Fibroblast of the aortic adventitia (primary cell): ENCODE results near the gene LRP1. TPM values are rescaled to one million over a fixed set of nuclear protein-coding genes. Genes with fewer than 3 reads are reported as not detected.

Experiments
- DNase-seq: peaks from one replicate; pipeline ENCODE4 v3.0.0-alpha.2; 2010; ENCODE audit warnings: low read depth
- H3K4me3 ChIP-seq: 2 replicates; pipeline ENCODE4 v1.5.1; 2011; ENCODE audit warnings: low read depth, mild to moderate bottlenecking, control low read depth, low read length, moderate library complexity
- total RNA-seq: library from RNA; depleted of rRNA; stranded (reverse); fragments of >200 nt; gene quantifications from 2 replicates; pipeline ENCODE4 v1.2.3, GENCODE V29; 2012; ENCODE audit warnings: low replicate concordance
- TF ChIP-seq, protein P1 (sequence below): IDR thresholded peaks from 2 replicates; pipeline ENCODE4 v1.5.1; 2011; ENCODE audit warnings: mild to moderate bottlenecking, low read length, control low read depth, inconsistent platforms; ENCODE audit not compliant: insufficient read depth

The LRP1 gene
- total RNA-seq, 1 donor: 541 TPM

DNA sequence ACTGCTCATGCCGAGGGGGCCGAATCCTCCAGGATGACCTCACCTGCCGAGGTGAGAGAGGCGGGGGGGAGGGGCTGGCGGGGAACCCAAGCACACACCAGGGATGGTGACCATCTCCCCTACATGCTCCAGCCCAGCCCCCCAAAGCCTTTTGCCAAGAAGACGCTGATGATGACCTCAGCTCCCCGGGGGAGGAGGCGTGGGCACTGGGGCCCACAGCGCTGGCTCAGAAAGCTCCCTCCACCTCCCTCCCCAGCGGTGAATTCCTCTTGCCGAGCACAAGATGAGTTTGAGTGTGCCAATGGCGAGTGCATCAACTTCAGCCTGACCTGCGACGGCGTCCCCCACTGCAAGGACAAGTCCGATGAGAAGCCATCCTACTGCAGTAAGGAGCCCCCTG is 64.6 kb downstream of the LRP1 start:
- DNase-seq: no peak
- TF ChIP-seq, protein P1, sequence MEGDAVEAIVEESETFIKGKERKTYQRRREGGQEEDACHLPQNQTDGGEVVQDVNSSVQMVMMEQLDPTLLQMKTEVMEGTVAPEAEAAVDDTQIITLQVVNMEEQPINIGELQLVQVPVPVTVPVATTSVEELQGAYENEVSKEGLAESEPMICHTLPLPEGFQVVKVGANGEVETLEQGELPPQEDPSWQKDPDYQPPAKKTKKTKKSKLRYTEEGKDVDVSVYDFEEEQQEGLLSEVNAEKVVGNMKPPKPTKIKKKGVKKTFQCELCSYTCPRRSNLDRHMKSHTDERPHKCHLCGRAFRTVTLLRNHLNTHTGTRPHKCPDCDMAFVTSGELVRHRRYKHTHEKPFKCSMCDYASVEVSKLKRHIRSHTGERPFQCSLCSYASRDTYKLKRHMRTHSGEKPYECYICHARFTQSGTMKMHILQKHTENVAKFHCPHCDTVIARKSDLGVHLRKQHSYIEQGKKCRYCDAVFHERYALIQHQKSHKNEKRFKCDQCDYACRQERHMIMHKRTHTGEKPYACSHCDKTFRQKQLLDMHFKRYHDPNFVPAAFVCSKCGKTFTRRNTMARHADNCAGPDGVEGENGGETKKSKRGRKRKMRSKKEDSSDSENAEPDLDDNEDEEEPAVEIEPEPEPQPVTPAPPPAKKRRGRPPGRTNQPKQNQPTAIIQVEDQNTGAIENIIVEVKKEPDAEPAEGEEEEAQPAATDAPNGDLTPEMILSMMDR: no peak
- no peak overlapping the region for H3K4me3 ChIP-seq

DNA sequence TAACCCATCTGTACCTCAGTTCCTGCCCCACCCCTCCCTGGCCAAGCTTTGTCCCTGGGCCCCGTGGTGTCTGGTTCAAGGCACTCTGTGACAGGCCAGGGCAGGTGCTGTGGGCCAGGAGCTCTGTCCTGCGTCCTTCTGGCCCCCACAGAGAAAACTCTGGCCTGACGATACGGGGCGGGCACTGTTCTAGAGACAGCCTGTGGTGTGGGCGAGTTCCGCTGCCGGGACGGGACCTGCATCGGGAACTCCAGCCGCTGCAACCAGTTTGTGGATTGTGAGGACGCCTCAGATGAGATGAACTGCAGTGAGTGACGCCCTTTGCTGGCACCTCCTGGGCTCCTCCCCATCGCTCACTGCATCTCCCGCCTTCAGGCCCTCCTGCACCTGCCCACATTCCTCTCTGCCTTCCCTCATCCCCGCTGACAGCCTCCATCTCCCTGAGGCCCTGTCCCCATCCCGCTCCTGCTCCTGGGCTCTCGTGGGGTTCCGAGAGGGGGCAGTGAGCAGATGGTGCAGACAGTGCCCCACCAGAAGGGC is 65.5 kb downstream of the LRP1 start:
- TF ChIP-seq, protein P1: no peak
- H3K4me3 ChIP-seq: no peak overlapping the region
- no peak for DNase-seq

DNA sequence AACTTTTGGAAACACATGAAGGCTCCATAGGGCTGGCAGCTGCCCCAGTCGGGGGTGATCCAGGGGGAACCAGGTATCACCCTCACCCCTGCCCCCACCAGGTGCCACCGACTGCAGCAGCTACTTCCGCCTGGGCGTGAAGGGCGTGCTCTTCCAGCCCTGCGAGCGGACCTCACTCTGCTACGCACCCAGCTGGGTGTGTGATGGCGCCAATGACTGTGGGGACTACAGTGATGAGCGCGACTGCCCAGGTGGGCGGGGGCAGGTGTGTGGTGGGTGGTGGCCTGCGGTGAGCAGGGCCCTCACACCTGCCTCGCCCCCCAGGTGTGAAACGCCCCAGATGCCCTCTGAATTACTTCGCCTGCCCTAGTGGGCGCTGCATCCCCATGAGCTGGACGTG is 66.0 kb downstream of the LRP1 start:
- no peak overlapping the region for H3K4me3 ChIP-seq
- no peak for DNase-seq
- TF ChIP-seq, protein P1: no peak

DNA sequence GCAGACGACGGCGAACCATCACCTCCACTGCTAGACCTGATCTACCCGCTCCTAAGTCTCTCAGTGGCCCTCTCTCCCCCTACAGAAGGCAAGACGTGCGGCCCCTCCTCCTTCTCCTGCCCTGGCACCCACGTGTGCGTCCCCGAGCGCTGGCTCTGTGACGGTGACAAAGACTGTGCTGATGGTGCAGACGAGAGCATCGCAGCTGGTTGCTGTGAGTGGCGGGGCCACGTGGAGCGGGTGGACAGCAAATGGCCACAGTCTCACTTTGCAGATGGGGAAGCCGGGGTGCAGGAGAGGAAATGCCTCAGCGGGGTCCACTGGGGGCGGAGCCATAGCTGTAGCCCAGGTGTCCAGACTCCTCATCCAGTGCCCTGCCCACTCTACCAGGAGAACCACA is 66.9 kb downstream of the LRP1 start:
- H3K4me3 ChIP-seq: no peak overlapping the region
- DNase-seq: no peak
- TF ChIP-seq, protein P1: no peak

DNA sequence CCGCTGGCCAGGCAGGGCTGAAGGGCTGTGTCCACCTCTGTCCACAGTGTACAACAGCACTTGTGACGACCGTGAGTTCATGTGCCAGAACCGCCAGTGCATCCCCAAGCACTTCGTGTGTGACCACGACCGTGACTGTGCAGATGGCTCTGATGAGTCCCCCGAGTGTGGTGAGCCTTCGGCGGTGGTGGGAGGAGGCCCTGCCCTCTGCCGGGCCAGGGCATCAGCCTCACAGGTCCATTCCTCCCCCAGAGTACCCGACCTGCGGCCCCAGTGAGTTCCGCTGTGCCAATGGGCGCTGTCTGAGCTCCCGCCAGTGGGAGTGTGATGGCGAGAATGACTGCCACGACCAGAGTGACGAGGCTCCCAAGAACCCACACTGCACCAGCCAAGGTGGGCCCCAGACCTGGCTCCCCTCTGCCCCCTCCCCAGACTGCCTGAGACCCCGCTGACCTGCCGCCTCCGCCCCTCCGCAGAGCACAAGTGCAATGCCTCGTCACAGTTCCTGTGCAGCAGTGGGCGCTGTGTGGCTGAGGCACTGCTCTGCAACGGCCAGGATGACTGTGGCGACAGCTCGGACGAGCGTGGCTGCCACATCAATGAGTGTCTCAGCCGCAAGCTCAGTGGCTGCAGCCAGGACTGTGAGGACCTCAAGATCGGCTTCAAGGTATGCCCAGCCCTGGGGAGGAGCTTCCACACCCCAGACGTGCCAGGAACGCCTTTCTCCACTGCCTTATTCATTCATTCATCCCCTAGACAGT is 67.5 kb downstream of the LRP1 start:
- DNase-seq: no peak
- H3K4me3 ChIP-seq: no peak overlapping the region
- TF ChIP-seq, protein P1: no peak

DNA sequence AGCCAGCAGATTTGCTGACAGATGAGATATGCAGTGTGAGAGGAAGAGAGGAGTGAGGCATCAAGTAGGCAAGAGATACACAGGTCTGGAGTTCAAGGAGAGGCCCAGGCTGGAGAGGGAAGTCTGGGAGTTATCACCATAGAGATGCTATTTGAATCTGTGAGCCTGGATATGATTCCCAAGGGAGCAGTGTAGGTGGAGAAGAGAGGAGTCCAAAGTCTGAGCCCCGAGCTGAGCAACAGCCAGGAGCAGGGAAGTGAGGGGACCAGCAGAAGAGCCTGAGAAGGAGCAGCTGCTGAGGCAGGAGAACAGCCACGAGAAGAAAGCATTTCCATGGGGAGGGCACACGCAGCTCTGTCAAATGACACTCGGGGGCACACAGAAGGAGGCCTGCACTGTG is 68.2 kb downstream of the LRP1 start:
- TF ChIP-seq, protein P1: no peak
- DNase-seq: no peak

More for the DNA sequence above, 68.2 kb downstream of the LRP1 start:
- no peak overlapping the region for H3K4me3 ChIP-seq
